GM19452 (cell line): ENCODE data around the gene OR4K15.
"Not testable (repeated sequence)": the region's sequence is repeated elsewhere in the genome, so short reads cannot be mapped to it uniquely, and the experiment has no call there.

Experiments
- ATAC-seq: cut with Tn5 transposase; IDR thresholded peaks from one replicate; pipeline ENCODE4 v1.9.1; 2021; ENCODE audit not compliant: unreplicated experiment

Gene OR4K15

GRCh38 chr14:19975291-19975690, at the start of gene OR4K15:
Gene OR4K15 (plus strand): TSS chr14:19975591. CDS start chr14:19975591, 0 bp downstream.
- no peak for ATAC-seq

DNA sequence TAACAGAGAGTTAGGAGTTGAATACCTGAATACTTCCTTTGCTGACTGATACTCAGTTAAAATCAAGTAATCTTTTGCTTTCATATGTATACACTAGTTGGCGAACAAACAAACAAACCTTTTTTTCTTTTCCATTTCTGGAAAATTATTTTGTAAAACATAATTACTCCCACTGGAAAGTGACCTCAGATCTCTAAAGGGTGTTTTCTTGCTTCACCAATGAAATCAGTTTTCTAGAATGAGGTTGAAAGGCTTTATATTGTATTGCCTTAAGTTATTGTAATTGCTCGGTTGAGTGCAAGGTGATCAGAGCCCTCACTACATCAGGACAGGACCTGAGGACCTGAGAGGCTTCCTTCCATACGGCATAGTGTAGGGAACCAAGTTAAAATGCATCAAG, 44.8 kb upstream of the OR4K15 start, which contains the start of gene OR4K1:
Gene OR4K1 (plus strand): TSS at position 301 of the 400 bp plus-strand sequence. CDS start 4,750 bp downstream, outside the sequence.
- ATAC-seq, result no peak

DNA sequence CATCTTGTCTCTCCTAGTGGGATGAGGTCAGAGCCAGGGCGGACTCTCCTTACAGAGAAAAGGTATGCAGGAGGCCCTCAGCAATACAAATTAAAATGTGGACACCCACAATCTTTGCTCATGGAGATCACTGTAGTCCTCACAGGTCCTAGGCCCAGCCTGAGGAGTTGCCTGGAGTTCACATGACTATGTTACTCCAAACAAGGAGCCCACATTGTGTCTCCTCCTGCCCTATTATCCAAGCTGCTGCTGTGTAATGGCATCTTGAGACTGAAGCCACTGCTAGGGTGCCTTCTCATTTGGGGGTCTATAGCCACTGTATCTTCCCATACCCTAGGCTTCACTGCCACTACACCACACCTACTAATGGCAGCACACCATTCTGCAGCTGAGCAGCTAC, 33.7 kb upstream of the OR4K15 start:
- ATAC-seq, result no peak

GRCh38 chr14:19947413-19948090, 27.8 kb upstream of the OR4K15 start:
- no peak for ATAC-seq

DNA sequence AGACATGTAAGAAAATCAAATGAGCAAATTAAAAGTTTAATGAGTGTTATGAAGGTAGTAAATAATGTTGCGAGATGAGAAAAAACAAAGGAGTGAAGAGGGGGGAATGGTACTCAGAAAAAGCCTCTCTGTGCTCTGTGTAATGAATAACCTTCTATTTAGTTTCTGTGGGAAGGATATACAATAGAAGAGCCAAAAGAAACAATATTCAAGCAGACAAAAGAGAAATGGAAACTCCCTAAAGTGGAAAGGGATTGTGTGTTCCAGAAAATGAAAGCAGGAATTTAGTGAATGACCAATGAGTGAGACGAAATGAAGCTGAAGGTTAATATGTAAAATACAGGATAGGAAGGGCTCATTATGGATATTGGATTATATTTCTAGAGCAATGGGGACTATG, 26.2 kb upstream of the OR4K15 start:
- no peak for ATAC-seq

DNA sequence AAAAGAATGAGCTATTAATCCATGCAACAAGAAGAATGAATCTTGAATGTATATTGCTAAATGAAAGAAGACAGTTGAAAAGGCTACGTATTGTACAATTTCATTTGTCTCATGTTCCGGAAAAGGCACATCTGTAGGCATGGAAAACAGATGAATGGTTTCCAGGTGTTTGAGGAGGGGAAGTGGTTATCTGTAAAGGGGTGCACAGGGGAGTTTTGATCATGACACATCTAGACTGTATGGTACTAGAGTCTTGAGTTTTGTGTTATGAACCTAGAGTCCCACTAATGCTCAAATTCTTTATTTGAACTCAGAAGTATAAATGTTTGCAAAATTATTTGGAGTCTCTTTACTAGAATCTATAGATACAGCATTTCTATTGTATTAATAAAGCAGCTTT, 5.7 kb upstream of the OR4K15 start:
- not testable (repeated sequence) for ATAC-seq

DNA sequence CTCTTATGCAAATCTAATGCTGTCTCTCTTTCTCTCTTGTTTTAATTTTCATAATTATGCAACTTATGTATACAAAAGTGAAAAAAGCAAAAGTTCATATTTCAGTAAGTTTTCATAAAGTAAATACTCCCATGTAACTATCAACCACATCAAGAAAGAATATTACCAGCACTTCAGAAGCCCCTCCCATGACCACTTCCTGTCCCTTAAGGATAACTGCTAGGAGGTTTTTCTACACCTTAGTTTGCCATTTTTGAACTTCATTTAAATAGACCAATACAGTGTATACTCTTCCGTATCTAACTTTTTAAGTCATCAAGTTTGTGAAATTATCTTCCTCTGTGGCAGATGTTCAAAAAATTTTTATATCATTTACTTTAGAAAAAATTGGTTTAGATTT, 547 bp upstream of the OR4K15 start:
- no peak for ATAC-seq

- ATAC-seq, result no peak
Measured at GRCh38 chr14:19993438-19993837, 18.0 kb downstream of the OR4K15 start.

- no peak for ATAC-seq
Measured at GRCh38 chr14:20001863-20002262, 26.5 kb downstream of the OR4K15 start, which contains the start of gene OR4Q2. Gene OR4Q2 (plus strand): TSS chr14:20002163.

- ATAC-seq, result no peak
Measured at GRCh38 chr14:20002319-20002718, 26.9 kb downstream of the OR4K15 start.

- ATAC-seq, result no peak
Measured at GRCh38 chr14:20008156-20008555, 32.8 kb downstream of the OR4K15 start.

DNA sequence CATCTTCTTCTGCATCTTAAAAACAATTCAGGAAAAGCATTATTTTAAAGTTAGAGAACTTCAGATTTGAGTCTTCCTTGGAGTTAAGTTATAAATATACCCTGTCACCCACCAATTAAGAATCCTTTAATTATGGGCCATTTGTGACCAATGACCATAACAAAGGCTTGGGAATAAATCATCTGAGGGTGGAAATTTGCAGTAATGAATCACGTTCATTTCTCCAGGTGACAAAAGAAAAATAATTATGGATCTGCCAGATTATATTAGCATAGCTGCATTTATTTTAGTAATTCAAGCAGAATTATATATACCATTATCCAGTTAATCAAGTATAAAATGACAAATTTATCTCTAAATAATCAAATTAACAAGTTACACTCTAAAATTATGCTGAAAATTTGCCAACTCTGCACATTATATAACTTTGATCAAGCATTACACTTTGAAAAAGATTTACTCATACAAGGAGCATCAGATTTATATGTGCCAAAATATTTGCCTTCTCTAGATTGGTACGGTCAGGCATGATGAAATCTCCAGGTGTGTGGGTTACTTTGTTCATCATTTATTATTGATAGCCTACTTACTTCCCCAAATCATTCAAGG, 44.0 kb downstream of the OR4K15 start, which contains the start of gene OR4K14:
Gene OR4K14 (minus strand): TSS at position 51 of the 609 bp plus-strand sequence. CDS start 4,114 bp downstream, outside the sequence.
- no peak for ATAC-seq
